Measurements from ENCODE around the gene NAXE.
"Not testable (repeated sequence)": the region's sequence is repeated elsewhere in the genome, so short reads cannot be mapped to it uniquely, and the experiment has no call there.

The NAXE gene

DNA sequence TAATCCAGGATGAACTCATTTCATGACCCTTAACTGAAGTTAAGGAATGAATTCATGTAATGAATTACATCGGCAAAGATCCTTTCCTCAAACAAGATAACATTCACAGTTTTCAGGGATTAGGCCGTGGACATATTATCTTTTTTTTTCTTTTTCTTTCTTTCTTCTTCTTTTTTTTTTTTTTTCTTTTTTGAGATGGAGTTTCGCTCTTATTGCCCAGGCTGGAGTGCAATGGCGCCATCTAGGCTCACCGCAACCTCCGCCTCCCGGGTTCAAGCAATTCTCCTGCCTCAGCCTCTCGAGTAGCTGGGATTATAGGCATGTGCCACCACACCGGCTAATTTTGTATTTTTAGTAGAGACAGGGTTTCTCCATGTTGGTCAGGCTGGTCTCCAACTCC lies 39.6 kb downstream of the NAXE start:
- H3K36me3 ChIP-seq (ENCODE audit: control insufficient read depth, insufficient read depth, low read length), result not testable (repeated sequence)
- 64 to 65% methylated on average over 9 of the region's 9 CpGs for WGBS, 2 experiments
- peaks cover 71% of the 10 kb centered on the region for H3K27me3 ChIP-seq (ENCODE audit: control insufficient read depth, insufficient read depth, low read length, poor library complexity, severe bottlenecking)

DNA sequence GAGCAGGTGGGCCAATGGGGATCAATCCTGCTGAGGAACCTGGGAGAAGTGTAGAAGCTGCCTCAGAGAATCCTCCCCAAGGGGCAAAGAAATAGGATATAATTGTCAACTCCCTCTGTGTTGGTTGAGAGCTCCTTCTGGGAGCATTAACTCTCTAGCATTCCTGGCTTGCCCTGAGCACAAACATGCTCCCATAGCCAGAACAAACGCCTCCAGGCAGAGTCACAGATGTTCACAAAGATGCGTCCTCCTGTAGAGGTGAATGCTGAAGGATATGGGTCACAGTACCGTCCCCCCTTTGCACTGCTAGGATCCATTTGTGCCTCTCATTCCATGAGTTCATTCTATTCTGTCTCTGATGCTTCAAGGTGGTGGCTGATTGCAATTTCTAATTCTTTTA lies 40.8 kb downstream of the NAXE start:
- Histone ChIP-seq H3K4me3 (ENCODE audit: insufficient read depth, low read depth, low read length) (no peak overlapping the region), H3K4me1 (ENCODE audit: control insufficient read depth, insufficient read depth, low read length) (no peaks in the 10 kb centered on the region), H3K27ac (ENCODE audit: insufficient read depth, low read depth, low read length, poor library complexity, severe bottlenecking) (no peak overlapping the region), H3K27me3 (ENCODE audit: control insufficient read depth, insufficient read depth, low read length, poor library complexity, severe bottlenecking) (peaks cover 69% of the 10 kb centered on the region), H3K36me3 (ENCODE audit: control insufficient read depth, insufficient read depth, low read length) (no peaks in the 10 kb centered on the region), H3K9me3 (ENCODE audit: control insufficient read depth, low read length) (no peaks in the 10 kb centered on the region)
- WGBS, 2 experiments, result 76% methylated on average over 3 of the region's 3 CpGs

More for the DNA sequence above, 39.6 kb downstream of the NAXE start:
- H3K9me3 ChIP-seq (ENCODE audit: control insufficient read depth, low read length); H3K4me3 ChIP-seq (ENCODE audit: insufficient read depth, low read depth, low read length); H3K27ac ChIP-seq (ENCODE audit: insufficient read depth, low read depth, low read length, poor library complexity, severe bottlenecking); H3K4me1 ChIP-seq (ENCODE audit: control insufficient read depth, insufficient read depth, low read length): not testable (repeated sequence)

DNA sequence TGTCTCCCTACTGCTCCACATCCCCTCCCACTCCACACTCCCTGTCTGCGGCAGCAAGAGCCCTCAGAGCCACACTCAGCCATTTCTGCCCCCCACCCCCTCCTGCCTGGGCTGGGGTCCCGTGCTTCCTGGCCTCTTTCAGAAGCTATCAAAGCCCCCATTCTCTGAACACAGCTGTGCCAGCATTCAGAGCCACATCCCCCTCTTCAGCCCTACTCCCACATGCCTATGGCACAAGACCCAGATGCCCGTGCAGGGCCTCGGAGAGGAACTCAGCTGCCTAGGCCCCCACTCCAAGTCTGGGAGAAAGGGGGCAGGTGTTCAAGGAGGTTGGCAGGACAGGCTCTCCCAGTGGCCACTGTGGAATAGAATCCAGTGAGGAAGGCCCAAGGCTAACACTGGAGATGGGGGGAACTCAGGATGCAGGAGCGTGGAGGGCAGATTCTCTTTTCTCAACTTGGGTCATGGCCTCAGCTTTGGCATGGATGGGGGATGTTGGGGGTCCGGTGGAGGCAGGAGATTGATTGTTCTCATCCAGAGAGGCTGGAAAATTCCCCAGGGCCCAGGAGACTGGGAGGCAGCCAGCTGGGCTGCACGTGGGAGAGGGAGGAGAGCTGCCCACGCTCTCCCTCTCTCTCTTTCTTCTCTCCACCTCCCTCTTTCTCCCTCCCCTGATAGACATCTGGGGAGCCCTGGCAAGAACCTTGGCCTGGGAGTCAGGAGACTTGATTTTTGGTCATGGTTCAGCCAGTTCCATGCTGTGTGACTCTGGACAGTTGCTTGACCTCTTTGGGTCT lies 46.8 kb downstream of the NAXE start:
- H3K27me3 ChIP-seq (ENCODE audit: control insufficient read depth, insufficient read depth, low read length, poor library complexity, severe bottlenecking), result peaks cover 99% of the 10 kb centered on the region
- H3K9me3 ChIP-seq (ENCODE audit: control insufficient read depth, low read length), result no peaks in the 10 kb centered on the region
- peaks cover 10% of the 10 kb centered on the region for H3K4me1 ChIP-seq (ENCODE audit: control insufficient read depth, insufficient read depth, low read length)
- no peak overlapping the region for H3K4me3 ChIP-seq (ENCODE audit: insufficient read depth, low read depth, low read length)
- H3K36me3 ChIP-seq (ENCODE audit: control insufficient read depth, insufficient read depth, low read length), result no peaks in the 10 kb centered on the region
- no peak overlapping the region for H3K27ac ChIP-seq (ENCODE audit: insufficient read depth, low read depth, low read length, poor library complexity, severe bottlenecking)
- WGBS, 2 experiments, result 72 to 75% methylated on average over 7 to 8 of the region's 8 CpGs

DNA sequence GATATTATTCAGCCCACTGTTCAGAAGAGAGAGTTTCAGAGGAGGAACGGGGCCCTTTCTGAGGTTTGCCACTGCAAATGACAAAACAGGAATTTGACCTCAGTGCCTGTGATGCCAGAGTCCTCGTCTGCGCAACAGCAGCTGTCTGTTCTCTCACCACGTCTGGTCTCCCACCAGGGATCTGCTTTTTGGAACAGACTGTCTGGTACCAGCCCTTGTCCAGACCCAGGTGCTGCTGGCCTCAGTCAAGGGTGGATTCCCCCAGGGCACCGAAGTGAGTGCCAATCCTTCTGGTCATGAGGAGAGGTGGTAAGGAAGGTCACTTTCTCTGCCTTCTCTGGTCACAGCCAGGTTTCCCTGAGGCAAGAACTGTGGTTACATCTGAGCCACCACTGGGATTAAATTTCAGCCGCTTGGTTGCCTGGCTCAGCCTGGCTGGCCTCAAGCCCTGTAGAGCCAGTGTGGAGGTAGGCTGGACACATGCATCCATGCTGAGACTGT lies 48.1 kb downstream of the NAXE start:
- Histone ChIP-seq H3K9me3 (ENCODE audit: control insufficient read depth, low read length) (no peaks in the 10 kb centered on the region), H3K27ac (ENCODE audit: insufficient read depth, low read depth, low read length, poor library complexity, severe bottlenecking) (no peak overlapping the region), H3K36me3 (ENCODE audit: control insufficient read depth, insufficient read depth, low read length) (no peaks in the 10 kb centered on the region), H3K4me3 (ENCODE audit: insufficient read depth, low read depth, low read length) (no peak overlapping the region), H3K27me3 (ENCODE audit: control insufficient read depth, insufficient read depth, low read length, poor library complexity, severe bottlenecking) (peaks cover 99% of the 10 kb centered on the region), H3K4me1 (ENCODE audit: control insufficient read depth, insufficient read depth, low read length) (peaks cover 10% of the 10 kb centered on the region)
- WGBS, 2 experiments, result 78 to 79% methylated on average over 6 of the region's 6 CpGs

DNA sequence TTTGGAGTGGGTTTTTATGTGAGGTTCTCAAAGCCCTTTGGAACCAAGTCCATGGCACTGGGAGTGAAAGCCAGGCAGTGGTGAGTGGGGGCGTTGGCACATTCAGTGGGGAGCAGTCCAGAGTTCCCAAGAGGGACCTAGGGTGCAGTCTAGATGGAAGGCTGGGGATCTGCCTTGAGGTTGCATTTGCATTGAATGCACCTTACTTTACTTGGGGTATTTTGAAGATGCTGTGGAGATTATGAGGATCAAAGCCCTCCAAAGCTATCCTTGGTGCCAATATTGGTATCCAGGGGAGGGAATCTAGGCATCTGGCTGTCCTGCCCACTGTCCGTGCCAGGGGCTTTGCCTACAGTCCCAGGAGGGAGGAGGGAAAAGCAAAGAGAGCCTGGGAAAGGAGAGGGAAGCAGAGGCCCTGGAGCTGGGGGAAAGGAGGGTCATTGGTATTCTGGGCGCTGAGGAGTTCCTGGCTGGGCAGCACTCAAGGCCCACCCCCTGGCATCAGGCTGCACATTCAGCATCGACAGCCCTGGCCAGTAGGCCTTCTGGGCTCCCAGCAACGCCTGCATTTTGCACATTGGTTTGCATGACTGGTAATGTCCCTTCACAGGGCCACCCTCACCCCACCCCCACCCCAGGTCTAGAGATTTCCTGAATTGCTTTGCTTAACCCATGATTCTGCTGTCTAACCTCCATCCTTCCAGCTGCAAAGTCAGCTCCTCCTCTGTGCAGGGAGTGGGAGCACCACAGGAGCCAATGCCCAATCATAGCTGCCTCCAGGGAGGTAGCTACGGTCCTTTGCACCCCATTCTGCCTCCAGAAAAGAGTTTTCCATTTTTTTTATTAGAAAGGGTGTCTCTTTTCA lies 49.5 kb downstream of the NAXE start:
- Histone ChIP-seq H3K4me3 (ENCODE audit: insufficient read depth, low read depth, low read length) (peak overlapping the region; percentile 26), H3K36me3 (ENCODE audit: control insufficient read depth, insufficient read depth, low read length) (no peaks in the 10 kb centered on the region), H3K27ac (ENCODE audit: insufficient read depth, low read depth, low read length, poor library complexity, severe bottlenecking) (no peak overlapping the region), H3K9me3 (ENCODE audit: control insufficient read depth, low read length) (no peaks in the 10 kb centered on the region), H3K27me3 (ENCODE audit: control insufficient read depth, insufficient read depth, low read length, poor library complexity, severe bottlenecking) (peaks cover 99% of the 10 kb centered on the region), H3K4me1 (ENCODE audit: control insufficient read depth, insufficient read depth, low read length) (peaks cover 10% of the 10 kb centered on the region)
- whole genome bisulfite sequencing, 2 experiments, result 42 to 50% methylated on average over 6 of the region's 6 CpGs

DNA sequence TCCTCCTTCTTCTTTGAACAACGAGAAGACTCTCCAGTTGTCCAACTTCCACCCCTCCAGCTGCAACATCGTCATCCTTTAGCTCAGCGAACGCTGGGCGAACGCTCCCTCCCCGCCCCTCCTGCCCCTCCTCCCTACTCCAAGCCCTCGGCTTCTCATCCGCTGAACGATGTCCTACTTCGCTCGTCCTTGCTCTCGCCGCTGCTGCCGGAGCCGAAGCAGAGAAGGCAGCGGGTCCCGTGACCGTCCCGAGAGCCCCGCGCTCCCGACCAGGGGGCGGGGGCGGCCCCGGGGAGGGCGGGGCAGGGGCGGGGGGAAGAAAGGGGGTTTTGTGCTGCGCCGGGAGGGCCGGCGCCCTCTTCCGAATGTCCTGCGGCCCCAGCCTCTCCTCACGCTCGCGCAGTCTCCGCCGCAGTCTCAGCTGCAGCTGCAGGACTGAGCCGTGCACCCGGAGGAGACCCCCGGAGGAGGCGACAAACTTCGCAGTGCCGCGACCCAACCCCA lies 50.2 kb downstream of the NAXE start, which contains the start of gene BCAN:
TSS of gene BCAN (plus strand) at position 357 of the 504 bp plus-strand sequence. CDS start 3,938 bp downstream, outside the sequence.
- Histone ChIP-seq H3K4me1 (ENCODE audit: control insufficient read depth, insufficient read depth, low read length) (peaks cover 10% of the 10 kb centered on the region), H3K27ac (ENCODE audit: insufficient read depth, low read depth, low read length, poor library complexity, severe bottlenecking) (no peak within 1 kb of the TSS), H3K9me3 (ENCODE audit: control insufficient read depth, low read length) (no peaks in the 10 kb centered on the region), H3K36me3 (ENCODE audit: control insufficient read depth, insufficient read depth, low read length) (no peaks in the 10 kb centered on the region), H3K27me3 (ENCODE audit: control insufficient read depth, insufficient read depth, low read length, poor library complexity, severe bottlenecking) (peaks cover 95% of the 10 kb centered on the region), H3K4me3 (ENCODE audit: insufficient read depth, low read depth, low read length) (peak within 1 kb of the TSS; percentile 39)
- WGBS, 2 experiments, result 0% methylated on average over 40 to 46 of the region's 46 CpGs

DNA sequence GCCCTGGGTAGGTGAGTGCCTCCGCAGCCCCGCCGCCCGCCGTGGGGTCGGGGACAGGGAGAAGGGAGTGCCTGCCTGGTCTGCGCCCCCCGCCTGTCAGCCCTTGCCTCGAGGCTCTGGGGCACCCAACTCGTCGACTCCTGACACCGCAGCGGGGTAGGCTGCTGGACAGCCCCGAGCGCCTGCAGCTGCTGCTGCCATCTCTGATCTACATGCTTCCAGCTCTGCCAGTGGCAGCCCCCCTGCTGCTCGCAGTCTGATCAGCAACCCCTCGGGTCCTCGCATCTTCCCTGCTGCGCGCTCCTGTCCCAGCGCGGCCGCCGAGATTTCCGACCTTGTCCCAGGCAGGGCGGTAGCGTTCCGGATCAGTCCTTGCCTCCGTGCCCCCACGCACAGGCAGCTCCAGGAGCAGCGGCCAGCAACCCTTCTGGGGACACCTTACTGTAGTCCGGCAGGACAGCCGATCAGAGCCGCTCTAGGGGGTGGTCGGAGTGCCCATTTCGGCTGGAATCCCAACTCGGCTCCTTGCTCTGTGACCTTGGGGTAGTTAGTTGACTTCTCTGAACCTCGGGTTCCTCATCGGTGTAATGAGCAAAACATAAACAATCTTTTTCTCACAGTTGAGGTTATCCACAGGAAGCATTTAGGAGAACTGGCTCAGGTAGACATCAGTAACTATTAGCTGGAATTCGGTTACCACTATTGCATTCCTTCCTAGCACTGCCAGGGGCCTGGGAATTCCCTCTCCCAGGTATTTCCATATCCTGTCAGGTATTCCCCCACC lies 50.9 kb downstream of the NAXE start:
- Histone ChIP-seq H3K36me3 (ENCODE audit: control insufficient read depth, insufficient read depth, low read length) (no peaks in the 10 kb centered on the region), H3K4me1 (ENCODE audit: control insufficient read depth, insufficient read depth, low read length) (peaks cover 10% of the 10 kb centered on the region), H3K27ac (ENCODE audit: insufficient read depth, low read depth, low read length, poor library complexity, severe bottlenecking) (no peak overlapping the region), H3K27me3 (ENCODE audit: control insufficient read depth, insufficient read depth, low read length, poor library complexity, severe bottlenecking) (peaks cover 93% of the 10 kb centered on the region), H3K9me3 (ENCODE audit: control insufficient read depth, low read length) (no peaks in the 10 kb centered on the region), H3K4me3 (ENCODE audit: insufficient read depth, low read depth, low read length) (peak overlapping the region; percentile 39)
- 7 to 8% methylated on average over 40 of the region's 40 CpGs for WGBS, 2 experiments

DNA sequence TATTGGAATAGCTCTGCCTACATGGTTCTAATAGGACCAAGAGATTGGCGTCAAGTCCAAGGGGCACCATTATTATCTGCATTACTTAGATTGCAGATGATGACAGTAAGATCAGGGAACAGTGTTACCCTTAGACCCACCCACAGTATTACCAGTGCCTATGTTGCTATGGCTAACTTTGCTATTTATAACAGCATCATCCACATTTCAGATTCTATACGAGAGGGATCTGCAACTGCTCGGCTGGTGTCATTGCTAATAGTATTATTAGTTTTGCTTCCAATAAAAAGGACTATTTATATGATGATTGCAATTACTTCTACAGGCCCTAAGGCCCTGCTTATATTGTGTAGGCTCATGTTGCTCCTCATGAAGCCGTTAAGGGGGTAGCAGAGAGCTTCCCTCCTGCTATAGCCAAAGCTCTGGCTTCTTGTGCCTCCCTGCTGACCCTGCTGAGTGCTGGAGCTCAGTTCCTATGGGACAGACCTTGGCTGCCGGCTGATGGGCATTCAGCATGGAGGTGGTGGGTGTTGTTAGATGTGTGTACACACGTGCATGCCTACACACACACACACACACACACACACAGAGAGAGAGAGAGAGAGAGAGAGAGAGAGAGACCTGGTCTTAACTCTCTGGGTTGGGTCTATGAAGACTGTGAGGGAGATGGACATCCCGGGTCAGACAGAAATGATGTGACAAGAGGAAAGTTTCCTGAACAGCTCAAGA lies 51.6 kb downstream of the NAXE start:
- no peak overlapping the region for H3K4me3 ChIP-seq (ENCODE audit: insufficient read depth, low read depth, low read length)
- H3K4me1 ChIP-seq (ENCODE audit: control insufficient read depth, insufficient read depth, low read length), result peaks cover 10% of the 10 kb centered on the region
- no peaks in the 10 kb centered on the region for H3K36me3 ChIP-seq (ENCODE audit: control insufficient read depth, insufficient read depth, low read length)
- no peak overlapping the region for H3K27ac ChIP-seq (ENCODE audit: insufficient read depth, low read depth, low read length, poor library complexity, severe bottlenecking)
- 47 to 62% methylated on average over 2 to 5 of the region's 7 CpGs for WGBS, 2 experiments
- no peaks in the 10 kb centered on the region for H3K9me3 ChIP-seq (ENCODE audit: control insufficient read depth, low read length)
- H3K27me3 ChIP-seq (ENCODE audit: control insufficient read depth, insufficient read depth, low read length, poor library complexity, severe bottlenecking), result peaks cover 93% of the 10 kb centered on the region

DNA sequence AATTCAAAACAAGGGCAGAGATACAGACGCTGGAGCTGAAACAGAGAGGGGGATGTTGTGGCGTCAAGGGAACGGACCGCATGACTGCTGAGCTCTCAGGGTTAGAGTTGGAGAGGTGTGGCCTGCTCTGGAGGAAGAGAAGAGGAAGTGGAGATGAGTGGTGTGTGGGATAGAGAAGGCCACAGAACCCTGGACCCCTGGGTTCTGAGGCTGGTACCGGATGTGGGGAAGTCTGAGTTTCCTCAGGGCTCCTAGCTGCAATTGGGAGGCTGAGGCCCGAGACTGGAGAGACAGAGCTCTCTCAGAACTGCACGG lies 52.2 kb downstream of the NAXE start:
- Histone ChIP-seq H3K36me3 (ENCODE audit: control insufficient read depth, insufficient read depth, low read length) (no peaks in the 10 kb centered on the region), H3K4me3 (ENCODE audit: insufficient read depth, low read depth, low read length) (no peak overlapping the region), H3K27ac (ENCODE audit: insufficient read depth, low read depth, low read length, poor library complexity, severe bottlenecking) (no peak overlapping the region), H3K9me3 (ENCODE audit: control insufficient read depth, low read length) (no peaks in the 10 kb centered on the region), H3K4me1 (ENCODE audit: control insufficient read depth, insufficient read depth, low read length) (peaks cover 10% of the 10 kb centered on the region), H3K27me3 (ENCODE audit: control insufficient read depth, insufficient read depth, low read length, poor library complexity, severe bottlenecking) (peaks cover 93% of the 10 kb centered on the region)
- 87 to 88% methylated on average over 7 of the region's 7 CpGs for WGBS, 2 experiments

Data from ectodermal cell (in vitro differentiated cells).